ENCODE measurements around the gene EMILIN3.

The EMILIN3 gene, protein sequence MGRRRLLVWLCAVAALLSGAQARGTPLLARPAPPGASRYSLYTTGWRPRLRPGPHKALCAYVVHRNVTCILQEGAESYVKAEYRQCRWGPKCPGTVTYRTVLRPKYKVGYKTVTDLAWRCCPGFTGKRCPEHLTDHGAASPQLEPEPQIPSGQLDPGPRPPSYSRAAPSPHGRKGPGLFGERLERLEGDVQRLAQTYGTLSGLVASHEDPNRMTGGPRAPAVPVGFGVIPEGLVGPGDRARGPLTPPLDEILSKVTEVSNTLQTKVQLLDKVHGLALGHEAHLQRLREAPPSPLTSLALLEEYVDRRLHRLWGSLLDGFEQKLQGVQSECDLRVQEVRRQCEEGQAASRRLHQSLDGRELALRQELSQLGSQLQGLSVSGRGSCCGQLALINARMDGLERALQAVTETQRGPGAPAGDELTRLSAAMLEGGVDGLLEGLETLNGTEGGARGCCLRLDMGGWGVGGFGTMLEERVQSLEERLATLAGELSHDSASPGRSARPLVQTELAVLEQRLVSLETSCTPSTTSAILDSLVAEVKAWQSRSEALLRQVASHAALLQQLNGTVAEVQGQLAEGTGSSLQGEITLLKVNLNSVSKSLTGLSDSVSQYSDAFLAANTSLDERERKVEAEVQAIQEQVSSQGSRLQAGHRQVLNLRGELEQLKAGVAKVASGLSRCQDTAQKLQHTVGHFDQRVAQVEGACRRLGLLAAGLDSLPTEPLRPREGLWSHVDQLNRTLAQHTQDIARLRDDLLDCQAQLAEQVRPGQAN

DNA sequence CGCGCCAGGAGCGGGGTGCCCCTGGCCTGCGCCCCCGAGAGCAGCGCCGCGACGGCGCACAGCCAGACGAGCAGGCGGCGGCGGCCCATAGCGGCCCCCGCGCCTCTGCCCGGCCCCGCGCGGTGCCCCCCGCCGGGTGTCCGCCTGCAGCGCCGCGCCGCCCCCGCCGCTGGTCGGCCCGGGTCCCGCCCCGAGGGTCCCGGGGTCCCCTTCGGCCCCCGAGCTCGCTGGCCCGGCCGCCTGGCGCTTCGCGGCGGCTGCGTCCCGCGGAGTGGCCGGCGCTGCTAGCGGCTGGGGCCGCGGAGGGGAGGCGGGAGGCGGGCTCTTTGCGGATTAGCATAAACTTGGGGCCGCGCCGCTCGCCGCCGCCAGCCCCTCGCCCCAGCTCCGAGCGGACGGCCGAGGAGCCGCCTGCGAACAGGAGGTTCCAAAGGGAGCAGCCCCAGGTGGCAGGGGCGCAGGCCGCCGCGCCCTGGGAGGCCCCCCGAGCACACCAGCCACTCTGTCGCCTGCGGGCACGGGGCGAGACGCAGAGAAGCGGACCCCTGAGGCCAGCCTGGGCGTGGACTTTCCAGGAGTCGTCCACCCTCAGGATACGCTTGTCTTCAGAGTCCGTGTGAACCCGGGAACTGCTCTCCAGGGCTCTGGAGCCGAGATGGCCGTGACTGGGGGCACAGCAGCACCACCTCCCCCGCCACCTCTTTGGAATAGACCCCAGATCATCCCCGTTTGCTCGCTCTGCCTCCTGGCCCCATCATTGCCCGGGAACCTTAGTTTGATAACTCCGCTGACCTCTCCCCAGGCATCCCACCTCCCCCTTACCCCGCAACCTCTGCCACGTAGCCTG is at the start of gene EMILIN3:
EMILIN3 (minus strand) TSS at position 273 of the 847 bp plus-strand sequence; CDS start at position 89, 184 bp downstream.
- DNase-seq = no peak

DNA sequence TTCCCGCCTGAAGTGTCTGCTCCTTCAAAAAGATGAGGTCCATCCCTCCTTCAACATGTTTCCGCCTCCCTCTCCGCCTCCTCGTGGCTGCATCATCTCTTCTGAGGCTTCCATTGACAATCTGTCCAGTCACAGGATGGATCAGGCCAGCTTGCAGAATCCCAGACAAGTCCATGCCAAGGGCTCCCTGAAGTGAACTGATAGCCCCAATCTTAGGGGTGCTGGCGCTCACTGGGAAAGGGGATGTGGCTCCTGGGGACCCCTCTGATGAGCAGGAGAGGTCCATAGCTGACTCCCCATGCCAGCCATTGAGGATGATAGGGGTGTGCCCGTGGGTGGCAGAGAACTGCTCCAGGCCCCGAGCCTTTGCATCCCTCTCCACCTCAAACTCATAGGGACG is 48.6 kb upstream of the EMILIN3 start:
- no peak for DNase-seq

DNA sequence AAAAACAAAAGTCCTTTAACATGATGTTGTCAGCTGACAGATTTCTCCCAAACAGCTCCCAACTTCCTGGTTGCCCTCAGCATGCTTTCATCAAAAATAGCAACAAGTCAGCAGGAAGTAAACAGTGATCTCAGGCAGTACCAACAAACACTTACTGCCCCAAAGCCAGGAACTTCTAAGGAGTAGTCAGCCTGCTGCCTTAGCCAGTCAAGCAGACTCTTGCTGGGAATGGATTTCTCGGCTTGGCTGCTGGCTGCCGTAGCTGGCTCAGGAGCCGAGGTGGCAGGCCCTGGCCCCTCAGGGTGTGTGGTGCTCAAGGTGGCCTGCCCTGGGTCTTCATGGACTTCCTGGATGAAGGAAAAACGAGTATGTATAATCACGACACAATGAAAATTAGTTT is 46.6 kb upstream of the EMILIN3 start:
- DNase-seq = no peak

DNA sequence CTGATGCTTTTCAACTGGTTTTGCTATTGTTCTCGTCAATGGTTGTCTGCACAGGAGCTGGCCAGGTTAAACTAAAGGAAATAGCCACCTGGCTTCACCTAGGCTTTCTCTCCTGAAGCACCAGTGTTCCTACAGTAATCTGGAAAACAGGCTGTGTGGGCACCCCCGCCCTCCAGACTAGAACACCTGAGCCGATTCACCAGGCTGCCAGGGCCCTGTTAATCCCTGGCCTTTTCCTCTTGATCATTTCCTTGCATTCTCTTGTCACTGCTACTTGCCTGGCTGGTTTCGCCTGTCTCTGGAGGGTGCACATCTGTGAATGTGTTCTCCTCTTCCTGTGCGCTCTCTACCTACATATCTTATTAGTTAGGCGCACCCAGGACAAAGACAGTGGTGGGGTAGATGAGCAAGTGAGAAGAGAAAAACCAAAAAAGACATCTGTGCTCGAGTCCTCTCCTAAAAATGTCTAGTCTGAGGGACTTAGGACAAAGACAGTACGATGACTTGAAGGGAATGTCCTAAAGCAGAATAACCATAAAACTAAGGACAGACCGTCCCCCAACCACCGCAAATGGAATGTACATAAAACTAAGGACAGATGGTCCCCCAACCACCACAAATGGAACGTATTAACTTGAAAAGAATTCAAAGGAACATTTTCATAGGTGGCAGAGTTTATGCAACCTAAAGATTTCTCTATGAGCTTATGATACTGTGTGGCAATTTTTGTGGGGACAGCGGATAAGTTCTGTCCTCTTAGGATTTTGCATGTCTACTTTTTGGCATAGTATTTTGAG is 45.9 kb upstream of the EMILIN3 start:
- no peak for DNase-seq

DNA sequence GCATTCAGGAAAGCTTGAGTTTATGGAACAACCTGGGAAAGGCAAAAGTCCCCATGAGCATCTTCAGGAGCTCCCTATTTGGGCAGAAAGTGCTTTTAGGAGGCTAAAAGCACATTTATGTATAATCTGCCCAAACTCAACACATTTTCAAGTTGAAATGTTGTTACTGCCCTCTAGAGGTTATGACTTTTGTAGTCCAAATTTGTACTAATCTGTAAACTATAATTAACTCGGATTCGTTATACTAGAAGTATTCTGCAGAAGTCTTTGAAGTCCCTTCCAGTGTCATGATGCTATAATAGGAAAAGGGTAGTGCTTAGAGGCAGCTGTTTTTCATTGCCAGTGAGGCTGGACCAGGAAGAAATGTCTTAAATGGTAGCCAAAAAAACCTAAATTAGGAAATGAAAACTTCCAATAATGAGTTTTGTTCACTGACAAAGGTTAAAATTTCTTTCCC is 44.8 kb upstream of the EMILIN3 start:
- DNase-seq = no peak

DNA sequence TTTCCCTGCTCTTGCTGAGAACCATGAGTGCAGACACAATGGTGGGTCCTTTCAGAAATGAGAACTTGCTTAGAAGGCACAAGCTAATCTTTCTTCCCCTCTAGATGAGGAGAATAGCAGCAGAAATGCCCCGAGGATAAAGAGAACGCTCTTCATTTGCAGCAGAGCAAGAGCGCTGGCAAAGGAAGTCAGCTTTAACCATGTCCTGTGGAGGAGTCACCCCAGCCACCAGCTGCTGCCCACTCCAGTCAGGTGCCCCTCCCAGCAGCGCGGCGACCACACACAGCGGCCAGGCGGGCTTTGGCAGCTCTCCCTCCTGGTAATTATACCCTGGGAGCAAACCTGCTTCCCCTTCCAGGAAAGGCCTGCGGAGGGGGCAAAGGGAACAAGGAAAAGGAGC is 42.4 kb upstream of the EMILIN3 start:
- peak; percentile 71 for DNase-seq

DNA sequence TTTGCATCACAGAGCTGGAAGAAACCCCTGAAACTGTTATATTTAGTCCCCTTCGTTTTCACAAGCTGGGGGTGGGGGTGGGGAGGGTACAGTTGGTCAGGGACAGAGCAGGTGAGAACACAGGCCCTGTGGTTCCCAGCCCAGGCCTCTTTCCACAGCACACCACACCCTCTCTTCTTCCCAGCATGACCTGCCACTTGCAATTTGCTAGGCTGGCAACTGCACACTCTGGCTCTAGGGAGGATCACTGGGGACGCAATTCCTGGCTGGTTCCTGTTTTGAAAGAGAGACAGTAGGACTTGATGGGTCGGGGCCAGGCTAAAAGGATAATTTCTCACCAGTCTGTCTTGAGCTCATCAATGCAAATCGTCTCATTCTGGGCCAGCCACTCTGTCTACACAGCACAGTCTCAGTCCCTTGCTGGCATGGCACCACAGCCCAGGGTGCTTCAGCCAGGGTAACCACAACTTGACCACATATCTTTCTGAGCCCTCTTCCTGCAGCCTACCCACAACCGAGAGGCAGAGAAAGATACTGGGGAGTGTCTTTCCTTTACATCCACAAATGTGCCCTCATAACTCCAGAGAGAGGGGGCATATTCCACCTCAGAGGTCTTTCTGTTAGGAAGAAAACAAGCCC is 41.7 kb upstream of the EMILIN3 start:
- peak; percentile 81 for DNase-seq

DNA sequence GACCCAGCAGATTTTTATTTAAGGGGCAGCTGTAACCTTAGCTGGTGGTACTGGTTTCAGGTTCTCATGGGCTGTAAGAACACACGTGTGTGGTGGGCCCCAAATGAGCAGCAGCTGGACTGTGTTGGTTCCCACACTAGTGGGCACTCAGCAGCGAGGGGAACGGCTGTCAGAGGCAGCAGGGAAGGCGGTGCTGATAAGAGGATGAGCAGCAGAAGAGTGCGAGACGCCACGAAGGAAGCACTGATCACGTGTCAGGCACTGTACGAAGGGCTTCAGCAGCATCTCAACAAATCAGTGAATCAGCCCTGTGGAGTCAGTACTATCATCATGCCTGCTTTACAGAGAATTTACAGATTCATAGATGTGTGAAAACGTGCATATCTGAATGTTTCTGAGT is 41.0 kb upstream of the EMILIN3 start:
- no peak for DNase-seq

DNA sequence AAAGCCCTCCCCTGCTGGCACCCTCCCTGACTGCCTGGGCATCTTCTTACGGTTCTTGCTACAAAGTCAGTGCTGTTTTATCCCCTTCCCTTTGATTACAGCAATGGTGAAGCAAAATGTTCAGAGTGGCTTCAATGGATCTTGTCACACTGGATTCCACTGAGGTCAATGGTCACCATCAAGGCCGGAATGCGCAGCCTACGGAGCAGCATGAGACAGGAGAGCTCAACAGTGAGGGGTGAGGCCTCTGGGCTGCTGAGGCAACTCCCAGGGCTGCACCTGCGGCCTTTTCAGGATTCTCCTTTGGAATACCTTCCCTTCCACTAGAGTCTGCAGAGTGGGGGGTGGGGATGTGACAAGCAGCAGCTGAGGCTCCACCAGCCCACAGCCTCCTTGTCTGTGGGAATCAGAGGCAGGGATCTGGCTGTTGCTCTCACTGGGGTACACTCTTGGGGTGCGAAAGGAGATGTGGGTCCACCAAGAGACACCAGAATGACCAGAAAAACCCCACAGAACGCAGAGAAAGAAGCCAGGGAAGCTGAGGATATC is 40.4 kb upstream of the EMILIN3 start:
- no peak for DNase-seq

DNA sequence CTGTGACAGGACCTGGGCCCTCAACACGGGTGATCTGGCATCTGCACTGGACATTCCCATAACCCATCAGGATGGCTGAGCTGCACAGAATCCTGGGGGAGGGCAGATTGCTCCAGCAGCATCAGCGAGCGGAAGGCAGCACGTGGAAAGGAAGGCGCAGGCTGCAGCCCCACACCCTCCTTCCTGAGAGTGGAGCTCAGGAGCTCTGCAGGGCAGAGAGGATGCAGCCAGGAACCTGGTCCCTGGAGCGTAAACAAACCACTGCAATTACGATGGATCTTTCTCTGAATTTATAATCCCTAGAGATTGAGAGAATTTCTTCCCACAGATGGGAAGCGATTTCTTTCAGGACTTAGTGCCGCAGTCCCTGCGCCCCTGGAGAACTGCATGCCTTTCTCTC is 39.7 kb upstream of the EMILIN3 start:
- no peak for DNase-seq

DNA sequence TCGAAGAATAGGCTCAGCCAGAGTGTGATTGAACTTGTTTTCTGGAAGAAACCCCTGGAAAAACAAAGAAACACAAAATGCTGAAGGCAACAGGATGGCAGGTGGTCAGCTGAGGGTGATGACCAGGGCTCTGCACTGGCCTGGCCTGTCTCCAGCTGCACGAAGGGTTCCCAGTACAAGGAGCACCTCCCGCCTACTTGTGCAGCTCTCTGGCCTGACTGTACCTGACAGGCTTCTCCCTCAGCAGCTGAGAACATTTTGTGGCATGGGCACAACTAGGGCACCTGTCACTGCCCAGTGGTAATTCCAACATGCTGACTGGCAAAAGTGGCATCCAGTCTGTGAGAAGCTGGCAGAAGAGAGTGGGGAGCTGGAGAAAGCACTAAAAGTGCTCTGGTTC is 38.8 kb upstream of the EMILIN3 start:
- DNase-seq = no peak

DNA sequence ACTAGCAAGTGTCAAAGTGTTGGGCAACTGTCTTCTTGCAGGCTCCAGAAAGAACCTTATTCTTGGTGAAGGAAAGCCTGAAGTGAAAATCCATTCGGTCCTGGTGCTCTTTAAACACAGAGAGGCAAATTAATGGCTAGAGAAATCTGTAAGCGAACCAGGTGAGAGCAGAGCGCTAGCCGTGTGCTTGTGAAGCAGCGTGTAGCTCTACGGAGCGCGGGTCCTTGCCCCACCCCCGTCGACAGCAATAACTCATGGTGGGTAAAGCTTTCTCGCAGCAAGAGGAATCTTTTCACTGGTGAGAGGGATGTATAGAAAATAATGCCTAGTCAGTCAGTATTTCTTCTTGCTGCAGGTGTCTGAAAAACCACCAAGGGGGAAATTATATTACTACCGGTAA is 37.0 kb upstream of the EMILIN3 start:
- DNase-seq = no peak

DNA sequence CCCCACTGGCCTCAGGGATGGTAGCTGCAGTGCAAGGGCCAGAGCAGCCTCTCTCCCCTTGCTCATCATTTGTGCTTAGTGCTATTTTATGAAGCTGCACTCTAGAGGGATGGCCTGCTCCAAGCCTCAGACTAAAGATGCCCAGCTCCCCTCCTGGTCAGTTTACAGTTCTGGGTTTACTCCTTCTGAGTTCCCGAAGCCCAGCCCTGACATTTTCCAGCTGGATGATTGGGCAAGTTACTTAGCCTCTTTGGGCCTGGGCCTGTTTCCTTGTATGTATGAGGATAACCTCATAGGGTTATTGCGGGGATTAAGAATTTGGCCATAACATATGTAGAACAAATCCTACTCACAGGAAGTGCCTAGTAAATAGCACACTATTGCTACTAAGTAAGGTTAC is 31.8 kb upstream of the EMILIN3 start:
- no peak for DNase-seq

DNA sequence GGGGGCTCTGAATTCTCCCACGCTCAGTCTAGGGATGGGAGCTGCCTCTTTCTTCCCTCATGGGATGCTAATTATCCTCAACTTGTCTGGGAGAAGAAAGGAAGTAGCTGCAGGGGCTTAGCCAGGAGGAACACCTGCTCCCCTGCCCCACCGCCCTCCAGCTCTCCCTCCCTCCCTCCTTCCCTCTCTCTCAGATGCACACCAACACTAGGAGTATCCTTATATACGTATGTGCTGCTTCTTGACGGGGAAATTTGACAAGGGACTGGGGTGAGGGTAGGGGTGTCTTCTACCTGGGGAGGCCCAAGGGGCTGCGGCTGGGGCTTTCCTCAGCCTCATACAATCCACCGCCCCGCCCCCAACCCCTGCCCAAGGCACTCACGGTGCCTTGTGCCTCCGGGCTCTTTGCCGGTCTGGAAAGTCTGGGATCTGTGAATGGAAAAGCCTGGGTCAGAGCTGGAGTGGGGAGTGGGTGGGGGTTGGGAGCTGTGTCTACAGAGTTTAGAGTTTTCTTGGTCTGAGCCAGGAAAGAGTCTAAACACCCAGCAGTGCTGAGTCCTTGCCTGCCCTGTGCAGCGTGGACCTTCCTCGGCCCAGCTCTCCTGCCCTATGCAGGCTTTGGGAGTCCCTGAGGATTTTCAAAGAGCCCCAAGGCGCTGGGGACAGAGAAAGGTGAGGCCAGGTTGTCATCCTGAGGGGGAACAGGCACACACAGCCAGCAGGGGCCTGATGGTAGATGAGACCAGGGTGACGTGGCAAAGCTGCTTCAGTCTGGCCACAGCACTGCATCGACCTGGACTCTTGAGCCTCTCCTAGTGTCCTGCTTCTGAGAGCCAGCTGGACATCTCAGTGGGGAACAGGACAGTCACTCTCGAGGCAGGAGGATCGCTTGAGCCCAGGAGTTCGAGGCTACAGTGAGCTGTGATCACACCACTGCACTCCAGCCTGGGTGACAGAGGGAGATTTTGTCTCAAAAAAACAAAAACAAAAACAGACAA is 29.3 kb upstream of the EMILIN3 start:
- DNase-seq = no peak

DNA sequence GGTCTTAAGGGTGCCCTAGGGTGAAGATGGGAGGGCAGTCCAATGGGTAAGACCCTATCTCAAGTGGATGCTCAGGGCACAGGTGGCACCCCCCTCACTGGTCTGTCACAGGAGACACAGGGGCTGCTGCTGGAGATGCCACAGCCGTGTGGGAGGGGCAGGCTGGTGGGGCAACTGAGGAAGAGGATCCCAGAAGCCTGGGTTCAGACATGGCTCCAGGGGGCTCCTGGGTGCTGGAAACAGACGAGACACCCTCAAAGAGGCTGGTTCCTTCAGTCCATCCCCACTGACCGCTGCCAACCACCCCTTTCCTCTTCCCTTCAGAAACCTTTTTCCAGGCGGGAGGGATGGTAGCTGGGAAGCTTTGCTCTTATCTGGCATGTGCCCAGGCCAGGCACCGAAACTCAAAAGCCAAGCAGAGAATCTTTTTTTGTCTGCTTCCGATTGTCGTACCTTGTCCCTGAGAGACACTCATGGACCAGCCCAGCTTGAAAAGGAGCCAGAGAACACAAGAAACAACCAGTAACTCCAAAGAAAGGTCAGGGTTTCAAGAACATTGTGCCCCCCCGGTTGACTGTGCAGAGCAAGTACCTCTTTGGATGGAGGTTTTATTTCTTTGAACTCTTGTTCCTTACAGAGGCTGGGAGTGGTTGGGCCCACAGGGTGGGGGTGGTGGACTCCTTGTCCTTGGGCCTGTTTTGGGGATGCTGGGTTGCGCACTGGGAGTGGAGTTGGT is 28.5 kb upstream of the EMILIN3 start:
- no peak for DNase-seq

DNA sequence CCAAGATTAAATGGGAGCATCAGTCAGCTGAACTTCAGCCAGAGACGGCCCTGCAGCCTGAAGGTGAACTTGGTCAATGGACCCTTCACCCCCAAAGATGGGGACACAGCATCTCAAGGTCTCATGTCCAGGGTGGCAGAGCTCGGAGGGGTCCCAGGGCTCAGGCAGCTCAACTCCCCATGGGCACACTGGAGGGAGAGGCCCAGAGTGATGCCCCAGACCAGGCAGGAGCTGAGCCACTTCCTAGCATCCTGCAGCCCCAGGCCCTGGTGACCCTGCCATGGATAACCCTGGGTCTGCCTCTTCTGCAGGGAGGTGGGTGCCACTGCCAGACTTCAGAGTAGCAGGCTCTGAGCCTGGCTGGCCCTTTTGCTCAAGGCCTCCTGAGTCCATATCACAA is 27.5 kb upstream of the EMILIN3 start:
- no peak for DNase-seq

DNA sequence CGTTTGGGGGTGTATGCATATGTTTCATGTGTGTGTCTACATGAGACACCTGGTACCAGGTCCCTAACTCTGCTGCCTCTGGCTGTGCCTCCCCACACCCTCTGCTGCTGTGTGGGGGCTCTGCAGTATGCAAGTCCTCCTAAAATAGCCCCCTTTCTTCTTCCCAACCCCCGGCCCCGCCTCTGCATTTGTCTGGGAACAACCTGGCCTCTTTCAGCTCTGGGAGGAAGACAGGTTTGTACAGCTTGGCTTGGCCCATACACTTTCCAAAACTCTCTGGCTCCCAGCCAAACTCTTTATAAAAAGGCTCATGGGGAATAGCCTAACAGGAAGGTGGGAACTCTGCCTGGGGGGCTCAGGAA is 27.1 kb upstream of the EMILIN3 start:
- no peak for DNase-seq

DNA sequence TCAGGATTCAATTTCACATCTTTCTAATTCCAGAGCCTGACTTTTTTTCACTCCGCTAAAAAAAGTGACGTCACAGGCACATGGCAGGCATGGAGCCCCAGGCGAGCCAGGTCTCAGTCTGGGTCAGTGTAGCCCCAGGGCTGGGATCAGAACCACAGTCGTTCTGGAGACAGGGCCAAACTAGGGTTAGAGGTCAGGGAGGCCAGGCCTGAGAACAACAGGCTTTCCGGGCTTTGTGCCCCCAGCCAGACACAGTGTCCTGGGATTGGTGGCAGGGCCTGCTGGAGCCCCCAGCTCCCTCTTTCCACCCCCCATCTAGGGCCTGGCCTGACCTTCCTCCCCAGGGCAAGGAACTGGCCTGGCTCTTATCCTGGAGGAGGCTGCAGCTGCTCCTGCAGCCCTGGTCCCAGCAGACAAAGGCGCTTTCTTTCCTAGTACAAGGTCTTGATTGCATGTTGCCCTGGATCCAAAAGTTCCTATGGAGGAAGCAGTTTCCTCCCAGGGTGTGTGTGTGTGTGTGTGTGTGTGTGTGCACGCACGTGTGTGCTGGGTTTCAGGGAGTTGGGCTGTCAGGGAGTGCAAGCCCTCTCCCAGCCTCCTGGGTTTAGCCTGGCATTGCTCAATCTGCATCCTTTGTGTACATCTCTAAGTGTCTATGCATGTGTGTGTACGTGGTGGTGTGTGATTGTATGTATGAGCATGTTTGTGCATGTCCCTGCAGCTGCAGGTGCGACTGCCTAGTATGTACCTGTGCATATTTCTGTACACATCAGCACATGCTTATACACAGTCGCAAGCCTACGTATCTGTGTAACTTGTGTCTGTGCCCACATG is 26.5 kb upstream of the EMILIN3 start:
- DNase-seq = no peak

DNA sequence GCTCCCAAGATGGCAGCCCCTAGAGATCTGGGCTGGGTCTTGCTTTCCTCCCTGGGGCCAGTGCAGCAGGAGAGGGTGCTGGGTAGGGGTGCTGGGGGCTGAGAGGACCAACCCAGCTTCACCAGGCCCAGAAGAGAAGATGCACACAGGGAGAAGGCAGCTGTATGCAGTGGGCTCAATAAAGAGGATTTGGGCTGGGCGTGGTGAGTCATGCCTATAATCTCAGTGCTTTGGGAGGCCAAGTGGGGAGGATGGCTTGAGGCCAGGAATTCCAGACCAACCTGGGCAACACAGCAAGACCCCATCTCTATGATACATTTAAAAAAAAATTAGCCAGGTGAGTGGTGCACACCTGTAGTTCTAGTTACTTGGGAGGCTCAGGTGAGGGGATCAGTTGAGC is 25.7 kb upstream of the EMILIN3 start:
- no peak for DNase-seq
